T47D (cell line): ENCODE results near the gene TMBIM6.
"Not testable (repeated sequence)": the region's sequence is repeated elsewhere in the genome, so short reads cannot be mapped to it uniquely, and the experiment has no call there.

Source experiments
- DNase-seq, 2 experiments: peaks; one replicate each; pipeline versions ENCODE4 v3.0.0 to v3.0.0-alpha.2; 2011 to 2012; ENCODE audit warnings: low read depth in 1 of 2, low spot score in 1 of 2
- JUND ChIP-seq: IDR thresholded peaks from 2 replicates; pipeline ENCODE4 v1.6.1; 2012; ENCODE audit warnings: low read depth
- in situ Hi-C: cut with HindIII; loops from 2 replicates; pipeline ENCODE4 v1.10.0; 2016; ENCODE audit warnings: low sequenced_read_pairs, low pct_unique_long_range_greater_than_20kb

The TMBIM6 gene

DNA sequence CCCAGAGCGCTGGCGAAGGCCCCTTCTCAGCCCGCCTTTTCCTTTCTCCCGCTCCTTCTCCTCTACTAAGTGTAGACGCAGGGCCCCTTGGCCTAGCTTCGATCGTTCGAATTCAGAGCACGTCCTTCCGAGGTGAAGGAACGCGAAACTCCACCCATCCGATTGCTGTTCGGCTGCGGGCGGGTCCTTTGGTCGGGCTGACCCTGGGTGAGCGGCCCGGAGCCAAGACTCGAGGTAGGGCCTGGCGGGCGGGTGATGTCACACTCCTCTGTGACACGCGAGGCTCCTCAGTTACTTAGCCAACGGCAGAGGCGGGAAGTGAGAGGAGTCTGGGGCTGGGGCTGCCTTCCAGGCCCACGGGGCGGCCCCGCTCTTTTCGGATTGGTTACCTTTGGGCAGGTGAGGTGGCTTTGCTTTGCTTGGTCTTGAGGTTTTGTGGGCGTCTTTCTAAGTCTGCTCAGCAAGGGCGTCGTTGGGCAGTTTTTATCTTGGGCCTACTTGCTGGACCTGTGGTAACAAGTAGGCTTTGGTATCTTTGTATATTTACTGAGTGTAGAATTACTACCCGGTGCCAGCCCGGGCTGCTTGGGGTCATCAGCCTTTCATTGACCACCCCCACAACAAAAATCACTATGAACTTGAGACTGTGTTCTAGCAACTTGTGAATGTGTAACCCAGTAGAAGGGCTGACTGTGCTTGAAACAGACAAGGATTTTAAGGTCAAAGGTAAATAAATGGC, 694 bp downstream of the TMBIM6 start:
- no peak for TF ChIP-seq JUND
- in situ Hi-C loops = no loop called here
- peak; percentile 31 to 96 for DNase-seq

DNA sequence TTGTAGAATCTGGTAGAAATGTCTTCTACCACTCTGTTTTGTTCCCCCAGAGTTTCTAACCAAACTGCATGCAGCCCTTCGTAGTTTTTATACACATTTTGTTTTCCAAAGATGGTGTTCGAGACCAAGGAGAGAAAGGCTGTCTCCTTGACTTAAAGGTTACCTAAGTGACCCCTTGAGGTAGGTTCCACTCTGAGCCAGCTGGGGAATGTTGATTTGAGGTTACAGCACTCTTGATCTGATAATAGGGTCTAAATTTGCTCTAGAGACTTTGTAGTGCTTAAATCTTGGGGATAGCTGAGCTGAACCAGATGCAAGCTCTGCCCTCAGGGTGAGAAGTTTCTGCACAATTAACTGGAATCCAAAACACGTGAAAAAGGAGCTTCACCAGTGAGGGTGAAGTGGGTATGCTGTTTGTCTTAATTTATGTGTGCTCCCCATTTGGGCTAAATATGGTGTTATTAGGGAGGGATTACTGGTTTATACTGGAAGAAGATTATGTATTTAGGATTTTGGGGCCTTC, 3.1 kb downstream of the TMBIM6 start:
- in situ Hi-C loops = no loop called here

DNA sequence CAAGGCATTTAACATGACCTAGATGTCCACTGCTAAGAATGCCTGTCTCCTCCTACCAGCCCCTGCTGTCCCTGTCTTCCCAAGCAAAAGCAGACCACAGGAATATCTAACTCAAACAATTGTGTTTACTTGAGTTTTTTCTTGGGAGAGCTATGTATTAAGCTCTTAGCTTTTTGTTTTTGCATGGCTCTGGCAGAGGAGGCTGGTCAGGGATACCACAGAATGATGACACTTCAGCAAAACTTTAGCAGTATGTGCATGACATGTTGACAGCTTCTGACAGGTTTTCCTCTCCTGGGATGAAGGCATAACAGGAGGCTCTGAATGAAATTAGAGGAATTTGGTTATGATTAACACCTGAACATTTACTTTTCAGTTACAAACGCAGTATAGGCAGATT, 6.9 kb downstream of the TMBIM6 start:
- no peak for TF ChIP-seq JUND
- in situ Hi-C loops = no loop called here
- no peak for DNase-seq

More for the DNA sequence above, 3.1 kb downstream of the TMBIM6 start:
- no peak for DNase-seq
- TF ChIP-seq JUND = no peak

DNA sequence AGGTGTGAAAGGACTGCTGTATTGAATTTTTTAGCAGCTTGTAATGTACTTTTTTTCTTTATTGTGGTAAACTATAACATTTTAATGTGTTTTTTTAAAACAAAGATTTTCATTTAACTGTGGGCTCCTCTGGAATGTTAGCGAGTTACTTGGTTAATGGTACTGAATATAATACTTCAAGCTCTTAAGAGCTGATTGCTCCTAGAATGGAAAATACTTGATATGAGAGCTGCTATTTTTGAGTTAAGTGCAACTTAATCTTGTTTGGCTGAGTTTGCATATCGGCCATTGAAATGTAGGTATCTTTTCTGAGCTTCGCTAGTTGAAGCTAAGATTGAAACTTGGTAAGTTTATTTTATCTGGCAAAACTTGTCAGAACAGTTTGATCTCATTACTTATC, 7.4 kb downstream of the TMBIM6 start:
- in situ Hi-C loops = no loop called here
- TF ChIP-seq JUND = no peak
- no peak for DNase-seq

DNA sequence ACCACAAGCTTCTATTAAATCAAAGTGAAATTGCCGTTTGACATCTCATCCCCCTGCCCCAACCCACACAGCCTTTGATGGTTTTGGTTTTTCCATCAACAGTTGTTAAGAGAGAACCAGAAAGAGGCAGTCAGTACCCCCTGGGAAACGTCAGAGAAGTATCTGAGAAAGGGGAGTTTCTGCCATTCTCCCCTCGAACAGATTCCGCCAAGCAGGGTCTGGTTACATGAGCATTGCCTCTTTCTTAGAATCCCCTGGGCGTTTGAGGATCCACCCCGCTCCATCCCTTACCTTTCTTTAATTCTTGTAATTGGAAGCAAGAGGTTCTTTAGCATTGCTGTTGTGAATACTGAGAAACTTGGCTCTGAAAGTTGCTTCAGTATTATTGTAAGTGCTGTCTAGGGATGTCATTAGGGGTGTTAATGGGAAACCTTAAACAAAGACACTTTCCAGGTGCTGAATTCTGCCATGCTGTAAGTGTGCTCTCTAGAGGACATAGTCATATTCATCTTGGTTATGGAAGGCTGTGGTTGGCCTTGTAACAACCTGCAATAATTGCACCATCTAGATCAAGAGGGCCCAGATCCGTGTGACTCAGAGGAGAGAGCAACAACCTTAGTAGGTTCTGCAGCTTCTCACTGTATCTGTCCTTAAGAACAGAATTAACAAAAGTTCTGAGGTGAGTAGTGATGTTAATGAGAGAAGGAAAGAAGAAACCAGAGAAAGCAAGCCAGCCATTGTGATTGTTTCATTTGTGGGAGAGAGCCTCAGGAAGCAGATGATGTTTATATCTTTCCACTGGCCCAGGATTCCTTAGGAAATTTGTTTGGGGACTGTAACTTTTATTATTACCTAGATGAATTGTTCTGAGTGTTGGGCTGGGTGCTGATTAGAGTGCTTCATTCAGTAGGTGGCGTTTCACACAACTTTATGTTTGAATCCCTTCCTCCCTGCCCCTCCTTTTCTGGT, 9.0 kb downstream of the TMBIM6 start:
- in situ Hi-C loops = no loop called here
- peak in 1 of 2 experiments; percentile 54 for DNase-seq
- no peak for TF ChIP-seq JUND

DNA sequence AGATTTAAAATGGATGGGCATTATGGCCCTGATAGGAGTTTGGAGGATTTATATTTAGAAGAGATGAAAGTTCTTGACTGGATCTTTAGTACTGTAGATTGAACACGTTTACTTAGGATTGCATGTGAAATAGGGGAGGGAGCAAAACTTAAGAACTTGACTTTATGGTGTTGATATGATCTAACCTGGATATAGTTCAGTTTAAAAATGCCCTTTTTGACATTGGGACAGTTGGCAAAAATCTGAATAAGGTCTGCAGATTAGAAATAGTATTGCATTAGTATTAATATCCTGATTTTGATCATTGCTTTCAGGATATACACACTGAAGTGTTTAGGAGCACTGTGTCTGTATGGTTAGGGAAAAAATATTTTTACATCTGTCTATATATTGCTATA, 9.6 kb downstream of the TMBIM6 start:
- in situ Hi-C loops = no loop called here
- TF ChIP-seq JUND = no peak
- DNase-seq = no peak

DNA sequence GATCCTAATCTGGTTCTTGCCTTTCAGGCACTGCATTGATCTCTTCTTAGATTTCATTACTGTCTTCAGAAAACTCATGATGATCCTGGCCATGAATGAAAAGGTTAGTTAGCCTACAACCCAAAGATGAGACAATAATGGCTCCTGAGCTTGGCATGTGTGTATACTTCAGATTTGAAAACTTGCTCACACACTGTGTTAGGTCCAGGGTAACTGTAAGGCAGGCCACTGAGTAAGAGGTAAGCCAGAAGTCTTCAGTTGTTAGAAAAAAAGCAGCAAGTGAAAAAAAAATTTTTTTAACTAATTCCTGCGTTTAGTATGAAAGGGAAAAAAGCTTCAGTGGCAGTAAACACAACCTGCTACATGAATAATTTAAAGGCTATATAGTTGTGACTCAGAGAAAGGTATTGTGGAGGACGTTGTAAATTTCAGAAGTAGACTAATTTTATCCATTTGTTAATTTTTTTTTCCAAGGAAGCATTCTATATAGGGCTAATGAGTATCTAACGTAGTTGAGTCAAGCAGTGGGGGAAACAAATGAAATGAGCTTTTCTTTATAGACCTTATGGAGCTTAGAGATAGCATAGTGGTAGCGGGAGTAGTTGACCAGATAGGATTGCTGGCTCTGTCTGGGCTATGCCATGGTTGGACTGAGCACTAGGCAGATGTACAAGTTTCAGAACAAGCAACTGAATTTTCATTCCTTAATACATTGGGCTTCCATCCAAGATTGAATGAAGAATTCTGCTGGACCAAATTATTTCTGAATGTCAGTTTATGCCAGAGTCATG, 20.5 kb downstream of the TMBIM6 start:
- in situ Hi-C loops = no loop called here
- TF ChIP-seq JUND = no peak
- DNase-seq = no peak

DNA sequence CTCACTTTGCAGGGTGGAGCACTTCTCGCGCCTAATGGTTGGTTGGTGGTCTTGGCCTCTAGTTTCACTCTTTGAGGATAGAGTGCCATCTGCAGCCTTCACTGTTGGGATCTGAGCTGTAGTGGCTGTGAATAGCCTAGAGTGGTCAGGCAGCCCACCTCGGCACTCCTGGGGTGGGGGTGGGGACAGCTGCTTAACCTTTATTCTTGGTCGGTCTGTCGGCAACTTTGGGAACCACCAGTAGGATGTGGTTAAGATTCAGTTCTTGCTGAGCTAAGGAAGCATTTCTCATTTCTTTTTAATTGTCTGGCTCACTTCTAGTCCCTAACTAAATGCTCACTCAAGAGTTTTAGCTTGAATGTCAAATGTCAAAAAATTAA, 21.1 kb downstream of the TMBIM6 start:
- in situ Hi-C loops = no loop called here
- no peak for TF ChIP-seq JUND
- no peak for DNase-seq

DNA sequence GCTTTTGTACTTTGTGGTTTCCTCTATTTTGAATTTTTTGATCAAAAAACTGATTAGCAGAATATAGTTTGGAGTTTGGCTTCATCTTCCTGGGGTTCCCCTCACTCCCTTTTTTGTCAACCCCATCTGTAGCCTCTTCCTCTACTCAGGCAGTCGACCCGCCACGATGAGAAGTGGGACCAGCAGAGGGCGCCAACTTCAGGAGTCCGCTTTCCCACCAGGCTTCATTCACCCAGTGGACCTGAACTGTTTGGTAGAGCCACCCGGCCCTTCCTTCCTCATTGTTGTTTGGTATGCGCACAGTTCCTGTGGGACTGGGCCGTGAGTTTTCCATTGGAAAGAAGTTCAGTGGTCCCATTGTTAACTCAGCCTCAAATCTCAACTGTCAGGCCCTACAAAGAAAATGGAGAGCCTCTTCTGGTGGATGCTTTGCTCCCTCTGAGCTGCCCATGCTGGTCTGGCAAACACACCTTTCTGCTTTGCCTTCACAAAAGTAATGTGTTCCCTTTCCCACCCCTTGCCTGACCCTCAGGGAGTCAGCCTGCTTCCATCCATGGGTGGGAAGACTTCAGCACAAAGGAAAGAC, 21.7 kb downstream of the TMBIM6 start:
- in situ Hi-C loops = no loop called here
- peak in 1 of 2 experiments; percentile 73 for DNase-seq
- no peak for TF ChIP-seq JUND

DNA sequence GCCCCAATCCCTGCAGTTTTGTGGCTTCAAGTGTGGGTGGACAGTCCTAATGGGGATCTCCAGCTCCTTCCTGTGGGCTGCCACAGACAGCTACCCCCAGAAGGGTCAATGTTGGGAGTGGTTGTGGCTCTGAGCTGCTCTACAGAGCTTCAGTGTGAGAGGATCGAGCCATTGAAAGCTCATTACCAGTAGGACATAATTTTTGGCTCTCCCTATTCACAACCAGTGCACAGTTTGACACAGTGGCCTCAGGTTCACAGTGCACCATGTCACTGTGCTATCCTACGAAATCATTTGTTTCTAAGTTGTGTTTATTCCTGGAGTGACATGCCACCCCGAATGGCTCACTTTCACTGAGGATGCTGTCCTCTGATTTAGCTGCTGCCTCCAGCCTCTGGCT, 22.8 kb downstream of the TMBIM6 start:
- in situ Hi-C loops = no loop called here
- no peak for DNase-seq
- TF ChIP-seq JUND = no peak

DNA sequence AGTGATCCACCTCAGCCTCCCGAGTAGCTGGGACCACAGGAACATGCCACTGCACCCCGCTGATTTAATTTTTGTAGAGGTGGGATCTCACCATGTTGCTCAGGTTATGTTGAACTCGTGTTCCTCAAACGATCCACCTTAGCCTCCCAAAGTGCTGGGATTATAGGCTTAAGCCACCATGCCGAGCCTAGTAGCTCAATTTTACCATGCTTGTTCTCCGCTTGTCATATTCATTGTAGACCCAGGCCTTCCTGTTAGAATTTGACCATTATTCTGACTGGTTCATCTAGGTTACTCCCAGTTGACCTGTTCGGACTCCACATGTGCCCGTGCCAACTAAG, 24.7 kb downstream of the TMBIM6 start:
- in situ Hi-C loops = no loop called here
- no peak for DNase-seq
- no peak for TF ChIP-seq JUND

DNA sequence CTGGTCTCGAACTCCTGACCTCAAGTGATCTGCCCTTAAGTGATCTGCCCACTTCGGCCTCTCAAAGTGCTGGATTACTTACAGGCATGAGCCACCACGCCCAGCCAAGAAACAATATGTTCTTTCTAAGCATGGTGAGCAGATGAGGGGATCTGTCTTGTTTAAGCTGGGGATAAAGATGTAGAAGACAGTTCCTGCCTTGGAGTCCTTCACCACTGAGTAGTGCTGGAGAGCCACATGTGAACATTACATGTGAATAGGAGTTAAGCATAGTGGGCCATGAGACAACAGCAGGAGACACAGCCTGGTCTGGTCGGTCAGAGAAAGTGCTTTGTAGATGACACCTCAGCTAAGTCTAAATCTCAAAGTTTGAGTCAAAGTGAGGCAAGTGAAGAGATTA, 26.0 kb downstream of the TMBIM6 start:
- TF ChIP-seq JUND = no peak
- in situ Hi-C loops = no loop called here

DNA sequence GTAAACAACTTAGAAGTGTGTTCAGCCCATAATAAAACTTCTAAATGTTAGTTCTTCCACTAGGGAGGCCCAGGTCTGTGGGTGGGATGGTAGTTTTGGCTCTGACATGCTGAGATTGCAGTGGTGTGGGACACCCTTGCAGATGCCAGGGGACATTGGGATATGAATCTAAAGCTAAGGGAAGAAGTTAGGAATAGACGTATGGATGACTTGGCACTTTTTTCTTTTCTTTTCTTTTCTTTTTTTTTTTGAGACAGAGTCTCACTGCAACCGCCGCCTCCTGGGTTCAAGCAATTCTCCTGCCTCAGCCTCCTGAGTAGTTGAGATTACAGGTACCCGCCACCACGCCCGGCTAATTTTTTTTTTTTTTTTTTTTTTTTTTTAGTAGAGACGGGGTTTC, 31.7 kb downstream of the TMBIM6 start:
- DNase-seq, in situ Hi-C loops: not testable (repeated sequence)

More for the DNA sequence above, 26.0 kb downstream of the TMBIM6 start:
- DNase-seq = peak in 1 of 2 experiments; percentile 38
